Measurements from ENCODE around the gene IFIH1. TPM values are rescaled to one million over a fixed set of nuclear protein-coding genes. Genes with fewer than 3 reads are reported as not detected.

Gene IFIH1
- total and polyA plus RNA-seq, 2 experiments from 2014 or later: 1.7 to 10.1 TPM

DNA sequence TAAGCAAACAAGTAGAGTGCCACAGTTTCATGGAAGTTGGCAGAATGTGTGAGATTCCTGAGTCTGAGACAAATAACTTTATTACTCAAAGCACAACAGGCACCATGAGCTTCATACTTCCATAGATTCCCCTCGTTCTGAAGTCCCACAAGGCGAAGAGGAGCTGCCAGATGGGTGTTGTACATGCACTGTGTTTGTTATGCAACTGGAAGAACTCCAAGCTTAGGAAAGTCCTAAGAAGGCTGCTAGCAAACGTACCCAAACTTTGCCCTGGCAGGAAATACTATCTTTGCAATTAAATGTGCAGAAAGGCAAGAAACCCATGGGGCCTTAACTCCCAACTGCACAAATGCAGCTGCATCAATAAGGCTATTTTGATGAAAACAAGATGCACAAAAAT lies 23.8 kb upstream of the IFIH1 start:
- H3K4me1 ChIP-seq (ENCODE audit: insufficient read depth): no peaks in the 10 kb centered on the region
- no peak for TF ChIP-seq EZH2phosphoT487 (IDR thresholded peaks at IDR 0.05; ENCODE audit: low read depth, severe bottlenecking, unreplicated experiment)
- no peak for TF ChIP-seq CTCF (IDR thresholded peaks at IDR 0.05; ENCODE audit: poor library complexity)
- TF ChIP-seq EZH2 (IDR thresholded peaks at IDR 0.05; ENCODE audit: borderline replicate concordance): no peak
- H2AFZ ChIP-seq: no peak overlapping the region
- H3K36me3 ChIP-seq (replicated peaks; ENCODE audit: insufficient read depth, low read depth): no peaks in the 10 kb centered on the region
- H3K79me2 ChIP-seq: peaks cover 22% of the 10 kb centered on the region
- DNase-seq (ENCODE audit: low spot score): no peak
- no peaks in the 10 kb centered on the region for H3K27me3 ChIP-seq
- H4K20me1 ChIP-seq (ENCODE audit: insufficient read depth, poor library complexity, severe bottlenecking): no peaks in the 10 kb centered on the region
- H3K27ac ChIP-seq: no peak overlapping the region
- no peak overlapping the region for H3K4me2 ChIP-seq
- no peaks in the 10 kb centered on the region for H3K9me2 ChIP-seq (replicated peaks; ENCODE audit: insufficient read depth)
- WGBS (ENCODE audit: low lambda C conversion rate, missing lambda C conversion rate): 82% methylated on average over 3 of the region's 3 CpGs
- no peak overlapping the region for H3K4me3 ChIP-seq
- no peaks in the 10 kb centered on the region for H3K9me3 ChIP-seq (ENCODE audit: low read depth)

GRCh38 chr2:162340822-162341221 lies 22.3 kb upstream of the IFIH1 start:
- Histone ChIP-seq H4K20me1 (ENCODE audit: insufficient read depth, poor library complexity, severe bottlenecking) (no peaks in the 10 kb centered on the region), H3K36me3 (replicated peaks; ENCODE audit: insufficient read depth, low read depth) (no peaks in the 10 kb centered on the region), H3K4me3 (no peak overlapping the region), H3K9me3 (ENCODE audit: low read depth) (no peaks in the 10 kb centered on the region), H3K4me1 (ENCODE audit: insufficient read depth) (no peaks in the 10 kb centered on the region), H3K27me3 (no peaks in the 10 kb centered on the region), H2AFZ (no peak overlapping the region), H3K27ac (no peak overlapping the region), H3K4me2 (no peak overlapping the region), H3K9me2 (replicated peaks; ENCODE audit: insufficient read depth) (no peaks in the 10 kb centered on the region), H3K79me2 (peaks cover 11% of the 10 kb centered on the region)
- TF ChIP-seq CTCF (IDR thresholded peaks at IDR 0.05; ENCODE audit: poor library complexity): no peak
- TF ChIP-seq EZH2phosphoT487 (IDR thresholded peaks at IDR 0.05; ENCODE audit: low read depth, severe bottlenecking, unreplicated experiment): no peak
- no peak for TF ChIP-seq EZH2 (IDR thresholded peaks at IDR 0.05; ENCODE audit: borderline replicate concordance)
- DNase-seq (ENCODE audit: low spot score): no peak

- no peaks in the 10 kb centered on the region for H3K27me3 ChIP-seq
- H3K4me2 ChIP-seq: no peak overlapping the region
- H3K9me2 ChIP-seq (replicated peaks; ENCODE audit: insufficient read depth): no peaks in the 10 kb centered on the region
- H3K9me3 ChIP-seq (ENCODE audit: low read depth): no peaks in the 10 kb centered on the region
- H4K20me1 ChIP-seq (ENCODE audit: insufficient read depth, poor library complexity, severe bottlenecking): no peaks in the 10 kb centered on the region
- DNase-seq (ENCODE audit: low spot score): no peak
- H3K4me3 ChIP-seq: no peak overlapping the region
- TF ChIP-seq CTCF (IDR thresholded peaks at IDR 0.05; ENCODE audit: poor library complexity) (no peak), EZH2 (IDR thresholded peaks at IDR 0.05; ENCODE audit: borderline replicate concordance) (no peak), EZH2phosphoT487 (IDR thresholded peaks at IDR 0.05; ENCODE audit: low read depth, severe bottlenecking, unreplicated experiment) (no peak)
- no peak overlapping the region for H2AFZ ChIP-seq
- no peaks in the 10 kb centered on the region for H3K4me1 ChIP-seq (ENCODE audit: insufficient read depth)
- 78% methylated on average over 2 of the region's 2 CpGs for WGBS (ENCODE audit: low lambda C conversion rate, missing lambda C conversion rate)
- no peaks in the 10 kb centered on the region for H3K79me2 ChIP-seq
- H3K27ac ChIP-seq: no peak overlapping the region
- H3K36me3 ChIP-seq (replicated peaks; ENCODE audit: insufficient read depth, low read depth): no peaks in the 10 kb centered on the region
Measured at GRCh38 chr2:162337868-162338267, 19.4 kb upstream of the IFIH1 start.

DNA sequence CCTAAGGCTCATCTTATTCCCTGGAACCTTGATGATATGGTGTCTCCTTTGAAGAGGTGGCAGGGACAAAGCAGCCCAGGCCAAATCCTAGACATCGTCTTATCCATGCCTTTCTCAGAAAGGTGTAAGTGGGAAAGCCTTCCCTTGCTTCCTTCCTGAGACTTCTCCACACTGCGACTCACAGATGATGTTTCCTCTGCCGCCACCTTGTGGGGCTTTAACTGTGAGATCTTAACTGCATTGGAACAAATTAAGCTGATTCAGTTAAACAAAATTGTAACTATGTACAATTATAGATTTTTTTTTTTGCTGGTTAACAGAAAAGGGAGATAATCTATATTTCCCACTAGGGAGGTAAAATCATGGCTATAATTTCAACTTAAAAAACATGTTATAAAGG lies 15.5 kb upstream of the IFIH1 start:
- WGBS (ENCODE audit: low lambda C conversion rate, missing lambda C conversion rate): 20% methylated on average over 3 of the region's 3 CpGs
- no peaks in the 10 kb centered on the region for H3K9me2 ChIP-seq (replicated peaks; ENCODE audit: insufficient read depth)
- H3K27me3 ChIP-seq: no peaks in the 10 kb centered on the region
- H3K79me2 ChIP-seq: no peaks in the 10 kb centered on the region
- H3K4me1 ChIP-seq (ENCODE audit: insufficient read depth): no peaks in the 10 kb centered on the region
- no peak overlapping the region for H3K27ac ChIP-seq
- TF ChIP-seq EZH2 (IDR thresholded peaks at IDR 0.05; ENCODE audit: borderline replicate concordance): no peak
- peak; percentile 52 for TF ChIP-seq CTCF (IDR thresholded peaks at IDR 0.05; ENCODE audit: poor library complexity)
- no peak overlapping the region for H3K4me3 ChIP-seq
- H3K4me2 ChIP-seq: no peak overlapping the region
- peak; percentile 58 for DNase-seq (ENCODE audit: low spot score)
- H2AFZ ChIP-seq: no peak overlapping the region
- no peaks in the 10 kb centered on the region for H3K36me3 ChIP-seq (replicated peaks; ENCODE audit: insufficient read depth, low read depth)
- H3K9me3 ChIP-seq (ENCODE audit: low read depth): no peaks in the 10 kb centered on the region
- H4K20me1 ChIP-seq (ENCODE audit: insufficient read depth, poor library complexity, severe bottlenecking): no peaks in the 10 kb centered on the region

Data from hepatocyte (in vitro differentiated cells).